NB4 (cell line): ENCODE measurements around the gene ST6GAL2.

Experiments
- POLR2A ChIP-seq: IDR thresholded peaks from 2 replicates; pipeline ENCODE4 v1.6.1; 2011; ENCODE audit warnings: mild to moderate bottlenecking; ENCODE audit not compliant: insufficient read length; ENCODE audit errors: extremely low read depth
- TF ChIP-seq, protein P1 (sequence below): IDR thresholded peaks from one replicate; pipeline ENCODE4 v1.5.1; 2012; ENCODE audit warnings: low read depth, low read length

DNA sequence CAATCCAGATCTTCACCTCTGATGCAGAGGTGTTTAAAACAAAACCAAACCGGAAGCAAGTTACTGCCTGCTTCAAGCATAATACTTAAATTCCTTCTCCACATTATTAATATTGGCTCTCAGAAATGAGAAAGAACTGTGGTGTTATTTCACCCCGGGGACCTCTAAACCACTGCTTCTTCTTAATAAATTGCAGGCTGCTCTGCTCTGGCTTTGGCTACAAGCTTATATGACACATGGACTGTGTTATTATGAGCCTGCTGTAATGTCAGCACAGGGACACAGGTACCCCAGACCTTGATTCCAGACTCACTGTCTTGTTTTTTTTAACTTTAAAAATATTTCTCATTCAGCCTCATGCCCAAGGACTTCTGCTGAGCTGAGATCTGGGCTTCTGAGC is 45.1 kb downstream of the ST6GAL2 start:
- TF ChIP-seq, protein P1, sequence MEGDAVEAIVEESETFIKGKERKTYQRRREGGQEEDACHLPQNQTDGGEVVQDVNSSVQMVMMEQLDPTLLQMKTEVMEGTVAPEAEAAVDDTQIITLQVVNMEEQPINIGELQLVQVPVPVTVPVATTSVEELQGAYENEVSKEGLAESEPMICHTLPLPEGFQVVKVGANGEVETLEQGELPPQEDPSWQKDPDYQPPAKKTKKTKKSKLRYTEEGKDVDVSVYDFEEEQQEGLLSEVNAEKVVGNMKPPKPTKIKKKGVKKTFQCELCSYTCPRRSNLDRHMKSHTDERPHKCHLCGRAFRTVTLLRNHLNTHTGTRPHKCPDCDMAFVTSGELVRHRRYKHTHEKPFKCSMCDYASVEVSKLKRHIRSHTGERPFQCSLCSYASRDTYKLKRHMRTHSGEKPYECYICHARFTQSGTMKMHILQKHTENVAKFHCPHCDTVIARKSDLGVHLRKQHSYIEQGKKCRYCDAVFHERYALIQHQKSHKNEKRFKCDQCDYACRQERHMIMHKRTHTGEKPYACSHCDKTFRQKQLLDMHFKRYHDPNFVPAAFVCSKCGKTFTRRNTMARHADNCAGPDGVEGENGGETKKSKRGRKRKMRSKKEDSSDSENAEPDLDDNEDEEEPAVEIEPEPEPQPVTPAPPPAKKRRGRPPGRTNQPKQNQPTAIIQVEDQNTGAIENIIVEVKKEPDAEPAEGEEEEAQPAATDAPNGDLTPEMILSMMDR: no peak
- no peak for TF ChIP-seq POLR2A
